ENCODE data around the gene CXXC5.

Gene CXXC5

GRCh38 chr5:139666551-139666950 is 18.4 kb downstream of the CXXC5 start:
- DNase-seq = no peak

GRCh38 chr5:139667001-139667729 is 19.0 kb downstream of the CXXC5 start:
- DNase-seq = peak in 3 of 4 experiments; percentile 51 to 66 (median 63)

GRCh38 chr5:139667730-139668063 is 19.5 kb downstream of the CXXC5 start:
- DNase-seq = peak in 3 of 4 experiments; percentile 45 to 50 (median 45)

- peak in 3 of 4 experiments; percentile 50 to 72 (median 57) for DNase-seq
Measured at GRCh38 chr5:139668064-139668880, 20.1 kb downstream of the CXXC5 start.

- no peak for DNase-seq
Measured at GRCh38 chr5:139668924-139669661, 20.9 kb downstream of the CXXC5 start.

- DNase-seq = peak in 2 of 4 experiments; percentile 23 to 47
Measured at GRCh38 chr5:139669662-139670368, 21.7 kb downstream of the CXXC5 start.

- DNase-seq = peak in 2 of 4 experiments; percentile 40 to 48
Measured at GRCh38 chr5:139670369-139671095, 22.4 kb downstream of the CXXC5 start.

- peak; percentile 41 to 70 (median 50) for DNase-seq
Measured at GRCh38 chr5:139671096-139671841, 23.1 kb downstream of the CXXC5 start.

GRCh38 chr5:139675213-139675612 is 27.1 kb downstream of the CXXC5 start:
- no peak for DNase-seq

GRCh38 chr5:139675825-139676224 is 27.7 kb downstream of the CXXC5 start:
- DNase-seq = no peak

GRCh38 chr5:139676406-139676805 is 28.3 kb downstream of the CXXC5 start:
- no peak for DNase-seq

- DNase-seq = no peak
Measured at GRCh38 chr5:139676951-139677735, 29.0 kb downstream of the CXXC5 start.

- DNase-seq = no peak
Measured at GRCh38 chr5:139677736-139678613, 29.8 kb downstream of the CXXC5 start.

- peak in 2 of 4 experiments; percentile 42 to 55 for DNase-seq
Measured at GRCh38 chr5:139678751-139679750, 30.9 kb downstream of the CXXC5 start.

GRCh38 chr5:139680368-139681111 is 32.4 kb downstream of the CXXC5 start:
- no peak for DNase-seq

- no peak for DNase-seq
Measured at GRCh38 chr5:139681112-139681458, 32.9 kb downstream of the CXXC5 start.

GRCh38 chr5:139681466-139681865 is 33.3 kb downstream of the CXXC5 start:
- DNase-seq = no peak

All from suppressor macrophage (primary cell).